Duodenal mucosa (tissue), 2 donors: ENCODE measurements around the gene IFRD1.

Experiments used
- H3K27ac ChIP-seq: one replicate; pipeline ENCODE4 v1.7.0; 2013; ENCODE audit warnings: low read depth, low read length
- H3K27me3 ChIP-seq, 2 donors: one replicate each; pipeline ENCODE4 v1.7.0; 2013; ENCODE audit warnings: low read length in 2 of 2, control low read depth in 1 of 2; ENCODE audit not compliant: insufficient read depth in 2 of 2, control insufficient read depth in 1 of 2
- H3K36me3 ChIP-seq, 2 donors: one replicate each; pipeline ENCODE4 v1.7.0; 2013; ENCODE audit warnings: low read length in 2 of 2, control low read depth in 1 of 2; ENCODE audit not compliant: insufficient read depth in 2 of 2, control insufficient read depth in 1 of 2
- H3K4me1 ChIP-seq, 2 donors: one replicate each; pipeline ENCODE4 v1.7.0; 2013; ENCODE audit warnings: low read length in 2 of 2, control low read depth in 1 of 2; ENCODE audit not compliant: insufficient read depth in 2 of 2, control insufficient read depth in 1 of 2
- H3K4me3 ChIP-seq, 2 donors: one replicate each; pipeline ENCODE4 v1.7.0; 2013; ENCODE audit warnings: low read length in 2 of 2, low read depth in 1 of 2
- H3K9ac ChIP-seq, 2 donors: one replicate each; pipeline ENCODE4 v1.7.0; 2013; ENCODE audit warnings: low read length in 2 of 2, low read depth in 1 of 2
- H3K9me3 ChIP-seq, 2 donors: one replicate each; pipeline ENCODE4 v1.7.0; 2013; ENCODE audit warnings: low read length in 2 of 2, control low read depth in 1 of 2; ENCODE audit not compliant: control insufficient read depth in 1 of 2

Gene IFRD1

GRCh38 chr7:112420236-112420861 lies 29.9 kb upstream of the IFRD1 start:
- Histone ChIP-seq H3K9me3 (no peaks in the 10 kb centered on the region), H3K27ac (no peak overlapping the region), H3K4me3 (no peak overlapping the region), H3K9ac (no peak overlapping the region), H3K27me3 (no peaks in the 10 kb centered on the region), H3K36me3 (no peaks in the 10 kb centered on the region), H3K4me1 (peaks cover 5 to 10% of the 10 kb centered on the region in 2 donors)

- Histone ChIP-seq H3K27me3 (no peaks in the 10 kb centered on the region), H3K4me3 (no peak overlapping the region), H3K36me3 (no peaks in the 10 kb centered on the region), H3K9ac (no peak overlapping the region), H3K4me1 (peaks cover 5 to 10% of the 10 kb centered on the region in 2 donors), H3K27ac (no peak overlapping the region), H3K9me3 (no peaks in the 10 kb centered on the region)
Measured at GRCh38 chr7:112421666-112422486, 28.4 kb upstream of the IFRD1 start.

GRCh38 chr7:112422842-112423496 lies 27.3 kb upstream of the IFRD1 start:
- H3K9me3 ChIP-seq, result no peaks in the 10 kb centered on the region
- peaks cover 5 to 10% of the 10 kb centered on the region in 2 donors for H3K4me1 ChIP-seq
- H3K36me3 ChIP-seq, result no peaks in the 10 kb centered on the region
- no peak overlapping the region for H3K27ac ChIP-seq
- H3K4me3 ChIP-seq, result no peak overlapping the region
- H3K27me3 ChIP-seq, result no peaks in the 10 kb centered on the region
- no peak overlapping the region for H3K9ac ChIP-seq

GRCh38 chr7:112423987-112424386 lies 26.3 kb upstream of the IFRD1 start:
- no peaks in the 10 kb centered on the region for H3K27me3 ChIP-seq
- H3K4me3 ChIP-seq, result no peak overlapping the region
- no peak overlapping the region for H3K9ac ChIP-seq
- no peak overlapping the region for H3K27ac ChIP-seq
- peaks cover 5 to 10% of the 10 kb centered on the region in 2 donors for H3K4me1 ChIP-seq
- H3K36me3 ChIP-seq, result no peaks in the 10 kb centered on the region
- H3K9me3 ChIP-seq, result no peaks in the 10 kb centered on the region

- Histone ChIP-seq H3K9ac (no peak overlapping the region), H3K36me3 (no peaks in the 10 kb centered on the region), H3K9me3 (no peaks in the 10 kb centered on the region), H3K27me3 (no peaks in the 10 kb centered on the region), H3K4me1 (peaks cover 2 to 5% of the 10 kb centered on the region in 2 donors), H3K4me3 (no peak overlapping the region), H3K27ac (no peak overlapping the region)
Measured at GRCh38 chr7:112427984-112428383, 22.3 kb upstream of the IFRD1 start.

GRCh38 chr7:112428715-112429114 lies 21.5 kb upstream of the IFRD1 start:
- no peak overlapping the region for H3K27ac ChIP-seq
- H3K4me3 ChIP-seq, result no peak overlapping the region
- H3K36me3 ChIP-seq, result no peaks in the 10 kb centered on the region

GRCh38 chr7:112430649-112431048 lies 19.6 kb upstream of the IFRD1 start:
- Histone ChIP-seq H3K4me1 (no peaks in the 10 kb centered on the region), H3K27ac (no peak overlapping the region), H3K9ac (no peak overlapping the region), H3K4me3 (no peak overlapping the region), H3K27me3 (no peaks in the 10 kb centered on the region), H3K9me3 (no peaks in the 10 kb centered on the region), H3K36me3 (no peaks in the 10 kb centered on the region)

More at GRCh38 chr7:112428715-112429114, 21.5 kb upstream of the IFRD1 start:
- Histone ChIP-seq H3K27me3 (no peaks in the 10 kb centered on the region), H3K4me1 (no peaks in the 10 kb centered on the region), H3K9me3 (no peaks in the 10 kb centered on the region), H3K9ac (no peak overlapping the region)

GRCh38 chr7:112431803-112432202 lies 18.5 kb upstream of the IFRD1 start:
- H3K4me1 ChIP-seq, result no peaks in the 10 kb centered on the region
- H3K27ac ChIP-seq, result no peak overlapping the region
- no peaks in the 10 kb centered on the region for H3K9me3 ChIP-seq
- H3K4me3 ChIP-seq, result no peak overlapping the region
- no peaks in the 10 kb centered on the region for H3K27me3 ChIP-seq
- no peak overlapping the region for H3K9ac ChIP-seq
- H3K36me3 ChIP-seq, result no peaks in the 10 kb centered on the region

GRCh38 chr7:112433289-112433688 lies 17.0 kb upstream of the IFRD1 start:
- H3K4me3 ChIP-seq, result no peak overlapping the region
- H3K9ac ChIP-seq, result no peak overlapping the region
- H3K27me3 ChIP-seq, result no peaks in the 10 kb centered on the region
- H3K27ac ChIP-seq, result no peak overlapping the region
- H3K36me3 ChIP-seq, result no peaks in the 10 kb centered on the region
- H3K4me1 ChIP-seq, result no peaks in the 10 kb centered on the region
- H3K9me3 ChIP-seq, result no peaks in the 10 kb centered on the region

GRCh38 chr7:112437072-112437471 lies 13.2 kb upstream of the IFRD1 start:
- Histone ChIP-seq H3K27me3 (no peaks in the 10 kb centered on the region), H3K9ac (no peak overlapping the region), H3K4me3 (no peak overlapping the region), H3K9me3 (no peaks in the 10 kb centered on the region), H3K4me1 (no peaks in the 10 kb centered on the region), H3K36me3 (no peaks in the 10 kb centered on the region), H3K27ac (no peak overlapping the region)
